SK-N-MC (cell line): ENCODE measurements around the gene C2CD4C.

ENCODE experiments used
- DNase-seq: peaks from one replicate; pipeline ENCODE4 v3.0.0-alpha.2; 2011; ENCODE audit warnings: low read depth, low spot score
- H3K27ac ChIP-seq: fragments of 200-600 bp; sonication (generic); 2 replicates; pipeline ENCODE4 v1.5.1; 2016; ENCODE audit warnings: mixed run types
- H3K36me3 ChIP-seq: fragments of 200-600 bp; sonication (generic); 2 replicates; pipeline ENCODE4 v1.6.1; 2017; ENCODE audit warnings: antibody characterized with exemption, low read length, mixed read lengths; ENCODE audit not compliant: insufficient read depth
- H3K4me3 ChIP-seq: fragments of 200-600 bp; sonication (generic); 2 replicates; pipeline ENCODE4 v1.5.1; 2016
- H3K9ac ChIP-seq: fragments of 200-600 bp; sonication (generic); 2 replicates; pipeline ENCODE4 v1.8.0; 2017; ENCODE audit warnings: mixed run types, mixed read lengths; ENCODE audit not compliant: insufficient read length
- H3K9me3 ChIP-seq: fragments of 200-600 bp; sonication (generic); 2 replicates; pipeline ENCODE4 v1.6.1; 2017; ENCODE audit warnings: low read depth, mild to moderate bottlenecking, antibody characterized with exemption, low read length, moderate library complexity, mixed read lengths
- EZH2 ChIP-seq: fragments of 200-600 bp; sonication (generic); IDR thresholded peaks from one replicate; pipeline ENCODE4 v1.6.1; 2017; ENCODE audit warnings: antibody characterized with exemption
- FOXP2 ChIP-seq: optimal IDR thresholded peaks from 2 replicates; pipeline ENCODE3; 2011; ENCODE audit warnings: mild to moderate bottlenecking, moderate library complexity; ENCODE audit not compliant: insufficient read depth; ENCODE audit errors: extremely low read length, control extremely low read depth
- POLR2AphosphoS5 ChIP-seq: IDR thresholded peaks from 2 replicates; pipeline ENCODE4 v1.6.1; 2012; ENCODE audit warnings: mild to moderate bottlenecking, low read depth, low read length, borderline replicate concordance

C2CD4C gene

DNA sequence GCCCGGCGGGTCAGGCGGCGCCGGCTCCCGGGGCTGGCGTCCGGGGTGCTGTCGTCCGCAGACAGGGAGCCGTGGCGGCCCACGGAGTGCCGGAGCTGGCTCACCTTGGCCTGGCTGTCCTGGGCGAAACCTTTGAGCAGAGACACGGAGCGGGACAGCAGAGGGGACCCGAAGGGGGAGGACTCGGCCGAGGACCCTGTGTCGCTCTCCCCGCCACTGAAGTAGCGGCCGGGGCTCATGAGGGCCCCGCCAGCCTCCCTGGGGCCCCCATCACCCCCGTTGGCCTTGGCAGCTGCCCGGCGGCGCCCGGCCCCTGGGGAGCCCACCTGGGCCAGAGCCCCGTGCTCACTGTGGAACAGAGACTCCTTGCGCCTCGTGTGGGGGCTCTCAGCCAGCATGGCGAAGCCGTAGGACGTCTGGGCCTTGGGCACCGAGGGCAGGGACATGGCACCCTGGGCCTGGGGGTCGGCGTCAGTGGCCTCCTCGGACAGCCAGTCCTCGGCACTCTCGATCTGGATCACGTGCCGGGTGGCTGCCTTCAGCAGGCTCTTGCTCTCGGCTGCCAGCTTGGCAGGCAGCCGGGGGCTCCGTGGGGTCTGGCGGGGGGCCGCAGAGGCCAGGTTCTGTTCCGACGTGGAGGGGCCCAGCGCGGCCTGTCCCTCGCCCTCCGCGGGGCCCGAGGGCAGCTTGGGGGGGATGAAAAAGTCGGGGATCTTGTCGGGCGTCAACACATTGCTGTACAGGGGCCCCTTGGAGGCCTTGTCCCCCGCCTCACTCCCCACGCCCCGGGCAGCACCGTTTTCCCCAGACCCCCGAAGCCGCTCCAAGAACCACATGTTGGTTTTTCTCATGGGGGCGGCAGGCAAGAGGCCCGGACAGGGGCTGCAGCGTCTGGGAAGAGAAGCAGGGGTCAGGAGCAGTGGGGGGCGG, 1.2 kb downstream of the C2CD4C start:
- H3K27ac ChIP-seq = no peak overlapping the region

DNA sequence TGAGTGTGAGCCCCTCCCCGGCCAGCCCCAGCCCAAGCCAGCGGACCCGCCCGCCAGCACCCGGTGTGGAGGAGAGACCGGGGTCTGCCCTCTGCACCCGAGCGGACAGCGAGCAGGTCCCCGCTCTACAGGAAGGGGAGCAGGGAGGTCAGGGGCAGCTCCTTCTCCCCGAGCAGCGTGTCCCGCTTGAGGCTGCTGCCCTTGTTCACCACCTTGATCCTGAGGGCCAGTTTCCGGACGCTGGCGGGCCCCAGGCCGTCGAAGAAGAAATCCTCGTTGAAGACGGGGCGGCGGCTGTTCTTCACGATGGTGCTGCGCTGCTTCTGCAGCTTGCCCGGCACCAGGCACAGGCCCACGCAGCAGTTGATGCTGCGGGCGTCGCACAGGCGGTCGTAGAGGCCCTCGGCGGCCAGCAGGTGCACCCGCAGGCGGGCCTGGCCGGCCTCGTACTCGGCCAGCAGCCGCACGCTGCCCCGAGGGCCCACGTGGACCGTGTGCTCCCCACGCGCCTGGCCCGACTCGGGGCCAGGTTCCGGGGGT, 1.9 kb downstream of the C2CD4C start:
- DNase-seq = no peak
- Histone ChIP-seq H3K9ac (no peak overlapping the region), H3K4me3 (no peak overlapping the region), H3K36me3 (no peaks in the 10 kb centered on the region), H3K27ac (no peak overlapping the region), H3K9me3 (no peaks in the 10 kb centered on the region)
- TF ChIP-seq FOXP2 (no peak), EZH2 (no peak), POLR2AphosphoS5 (no peak)

More for the DNA sequence above, 1.2 kb downstream of the C2CD4C start:
- no peaks in the 10 kb centered on the region for H3K36me3 ChIP-seq
- H3K9ac ChIP-seq = peak overlapping the region; percentile 55
- no peak for DNase-seq
- H3K4me3 ChIP-seq = peak overlapping the region; percentile 90
- no peak for TF ChIP-seq POLR2AphosphoS5
- no peak for TF ChIP-seq EZH2
- no peak for TF ChIP-seq FOXP2
- no peaks in the 10 kb centered on the region for H3K9me3 ChIP-seq

DNA sequence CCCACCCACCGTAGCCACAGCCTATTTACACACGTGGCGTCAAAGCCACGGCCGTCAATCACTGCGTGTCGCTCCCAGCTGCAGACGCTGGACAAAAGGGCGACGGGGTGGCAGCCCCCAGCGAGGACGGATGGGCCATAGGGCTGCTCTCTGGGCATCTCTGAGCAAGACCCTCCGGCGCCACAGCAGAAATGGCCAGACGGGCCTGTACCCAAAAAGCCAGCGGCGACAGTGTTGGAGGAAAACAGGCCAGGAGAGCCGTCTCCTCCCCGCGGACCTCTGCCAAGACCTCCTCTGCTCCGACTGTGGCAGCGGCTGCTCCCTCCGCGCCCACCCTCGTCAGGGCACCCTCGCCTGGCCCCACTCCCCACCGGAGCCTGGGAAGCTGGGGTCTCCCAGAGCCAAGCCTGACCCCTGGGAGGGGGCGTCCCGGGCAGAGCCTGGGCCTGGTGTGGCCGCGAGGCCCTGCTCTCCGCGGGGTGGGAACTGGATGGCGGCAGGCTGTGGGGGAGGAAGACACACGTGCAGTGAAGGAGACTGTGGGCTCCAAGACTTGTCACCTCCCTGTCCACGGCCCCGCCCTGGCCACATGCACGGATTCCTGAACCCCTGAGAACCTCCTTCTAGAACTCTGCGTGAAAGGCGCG, 2.7 kb downstream of the C2CD4C start:
- Histone ChIP-seq H3K36me3 (no peaks in the 10 kb centered on the region), H3K27ac (no peak overlapping the region), H3K9me3 (no peaks in the 10 kb centered on the region), H3K4me3 (no peak overlapping the region), H3K9ac (no peak overlapping the region)
- TF ChIP-seq EZH2 (no peak), FOXP2 (no peak), POLR2AphosphoS5 (no peak)
- DNase-seq = no peak

DNA sequence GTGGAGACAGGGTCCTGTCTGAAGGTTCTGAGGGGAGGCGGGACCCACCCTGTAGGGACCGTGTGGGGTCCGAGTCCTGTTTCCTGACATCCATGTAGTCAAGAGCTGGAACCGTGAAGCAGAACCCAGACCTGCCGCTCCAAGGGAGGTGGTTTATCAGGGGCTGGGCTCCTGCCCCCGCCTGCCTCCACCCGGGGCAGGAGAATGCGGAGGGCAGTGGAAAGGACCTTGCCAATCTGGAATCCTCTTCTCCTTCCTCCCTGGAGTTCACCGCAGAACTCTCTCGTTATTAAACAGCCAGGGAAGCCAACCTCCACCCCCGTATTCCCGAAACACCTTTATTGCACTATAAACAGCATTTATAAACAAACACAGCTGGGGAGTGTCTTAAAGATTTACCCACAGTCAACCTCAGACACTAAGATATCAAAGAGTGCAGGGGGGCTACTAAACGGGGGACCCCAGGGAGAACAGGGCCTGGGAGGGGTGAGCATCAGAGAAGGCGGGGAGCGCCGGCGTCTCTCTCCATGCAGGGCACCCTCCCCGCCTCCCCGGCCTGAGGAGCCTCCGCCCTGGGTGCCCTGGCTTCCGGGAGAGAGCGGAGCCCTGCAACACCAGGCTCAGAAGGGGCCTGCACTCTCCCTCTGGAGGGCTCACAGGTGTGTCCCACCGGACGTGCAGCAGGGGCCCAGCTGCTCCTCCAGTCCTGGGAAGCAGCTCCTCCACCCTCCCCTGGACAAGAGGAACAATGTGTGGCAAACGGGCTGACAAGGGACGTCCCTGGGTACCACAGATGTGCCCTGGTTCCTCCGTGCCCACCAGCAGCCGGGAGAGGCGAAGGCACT, 3.6 kb downstream of the C2CD4C start:
- no peak overlapping the region for H3K4me3 ChIP-seq
- H3K9me3 ChIP-seq = no peaks in the 10 kb centered on the region
- no peak overlapping the region for H3K27ac ChIP-seq
- TF ChIP-seq FOXP2 = no peak
- no peak for TF ChIP-seq POLR2AphosphoS5
- TF ChIP-seq EZH2 = no peak
- no peak for DNase-seq
- no peak overlapping the region for H3K9ac ChIP-seq
- H3K36me3 ChIP-seq = no peaks in the 10 kb centered on the region

DNA sequence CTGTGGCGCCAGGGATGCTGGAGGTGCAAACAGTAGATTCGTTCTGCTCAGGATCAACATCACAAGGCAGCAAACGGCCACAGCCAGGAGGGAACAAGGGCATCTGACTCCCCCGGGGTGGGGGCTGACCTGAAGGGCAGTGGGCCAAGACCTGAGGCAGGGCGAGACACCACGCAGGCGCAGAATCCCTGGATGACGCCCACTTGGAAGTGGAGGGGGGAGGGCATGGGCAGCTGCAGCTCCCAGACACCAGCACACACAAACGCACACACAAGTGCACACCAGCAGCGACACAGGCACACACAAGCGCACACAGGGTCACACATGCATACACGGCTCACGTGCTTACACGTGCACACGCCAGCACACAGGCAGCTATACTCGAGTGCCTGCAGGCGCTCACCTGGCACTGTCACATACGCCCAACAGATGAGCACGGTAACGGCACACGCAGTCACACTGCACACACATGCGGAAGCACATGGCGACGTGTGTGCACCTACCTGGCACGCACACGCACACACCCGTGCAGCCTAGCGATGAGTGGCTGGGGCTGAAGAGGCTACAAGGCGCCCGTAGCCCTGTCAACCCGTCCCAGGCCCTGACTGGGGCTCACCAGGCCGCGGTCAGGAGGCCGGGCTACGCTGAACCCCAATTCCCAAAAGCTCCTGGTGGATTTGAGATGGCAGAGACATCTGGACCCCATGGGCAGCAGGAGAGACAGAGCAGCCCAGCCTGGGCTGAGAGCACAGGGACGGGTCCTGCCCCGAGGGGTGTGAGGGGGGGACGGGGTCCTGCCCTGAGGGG, 5.5 kb downstream of the C2CD4C start:
- no peaks in the 10 kb centered on the region for H3K9me3 ChIP-seq
- H3K9ac ChIP-seq = no peak overlapping the region
- no peaks in the 10 kb centered on the region for H3K36me3 ChIP-seq
- no peak overlapping the region for H3K4me3 ChIP-seq
- no peak for DNase-seq
- TF ChIP-seq FOXP2 (no peak), POLR2AphosphoS5 (no peak), EZH2 (no peak)
- no peak overlapping the region for H3K27ac ChIP-seq

DNA sequence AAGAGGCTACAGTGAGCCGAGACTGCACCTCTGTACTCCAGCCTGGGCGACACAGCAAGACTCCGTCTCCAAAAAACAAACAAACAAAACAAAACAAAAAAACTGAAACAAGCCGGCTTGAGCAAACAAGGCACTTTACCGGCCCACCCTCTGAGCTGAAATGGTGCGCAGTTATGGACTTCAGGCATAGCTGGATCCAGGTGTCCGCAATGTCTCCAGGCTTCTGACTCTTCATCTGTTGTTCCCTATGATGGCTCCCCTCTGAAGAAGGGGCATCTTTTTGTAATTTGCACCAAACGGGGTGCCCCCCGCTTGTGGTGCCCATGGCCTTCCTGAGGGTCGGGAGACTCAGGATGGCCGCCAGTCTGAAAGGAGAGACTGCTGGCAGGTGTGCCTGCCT, 6.2 kb downstream of the C2CD4C start:
- TF ChIP-seq FOXP2 = no peak
- no peak for TF ChIP-seq POLR2AphosphoS5
- TF ChIP-seq EZH2 = no peak

DNA sequence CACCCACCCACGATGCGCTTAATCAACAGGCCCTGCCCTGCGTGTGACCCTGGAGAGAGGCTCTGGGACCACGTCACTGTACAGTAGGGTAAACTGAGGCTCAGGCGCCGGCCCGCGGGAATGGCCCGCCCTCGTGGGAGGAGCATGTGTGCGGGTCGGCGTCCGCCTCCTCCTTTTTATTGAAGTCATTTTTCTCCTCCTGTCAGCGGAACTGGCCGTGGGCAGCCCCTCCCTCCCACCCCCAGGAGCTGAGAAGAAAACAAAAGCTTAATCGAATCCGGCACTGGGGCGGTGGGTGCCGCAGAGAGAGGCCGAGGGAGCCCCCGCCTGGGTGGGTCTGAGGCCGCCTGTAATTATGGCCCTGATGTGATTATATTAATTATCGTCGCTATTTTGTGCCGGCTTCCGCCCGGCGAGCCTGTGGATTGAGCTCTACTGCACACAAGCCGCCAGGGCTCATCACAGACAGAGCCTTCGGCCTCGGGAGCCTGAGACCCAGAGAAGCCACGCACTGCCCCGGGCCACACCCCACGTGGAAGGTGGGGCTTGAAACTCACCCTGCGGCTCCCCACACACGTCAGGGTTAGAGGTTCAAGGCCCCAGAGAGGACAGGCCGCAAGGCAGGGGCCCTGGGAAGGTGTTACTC, 7.0 kb downstream of the C2CD4C start:
- Histone ChIP-seq H3K9ac (no peak overlapping the region), H3K36me3 (no peaks in the 10 kb centered on the region), H3K4me3 (no peak overlapping the region), H3K9me3 (no peaks in the 10 kb centered on the region), H3K27ac (no peak overlapping the region)
- TF ChIP-seq EZH2 = no peak
- no peak for TF ChIP-seq POLR2AphosphoS5
- TF ChIP-seq FOXP2 = no peak
- no peak for DNase-seq

More for the DNA sequence above, 6.2 kb downstream of the C2CD4C start:
- Histone ChIP-seq H3K9ac (no peak overlapping the region), H3K4me3 (no peak overlapping the region), H3K27ac (no peak overlapping the region), H3K36me3 (no peaks in the 10 kb centered on the region), H3K9me3 (no peaks in the 10 kb centered on the region)
- no peak for DNase-seq
